Measurements from ENCODE around the gene DTD1.

- TF ChIP-seq CTCF (IDR thresholded peaks at IDR 0.05; ENCODE audit: low read depth, low read length, poor library complexity, severe bottlenecking) = no peak
- no peak for TF ChIP-seq EZH2phosphoT487 (IDR thresholded peaks at IDR 0.05; ENCODE audit: borderline replicate concordance, low read length)
Observed at GRCh38 chr20:18684775-18685174, 96.9 kb downstream of the DTD1 start.

Measured in DOHH2 (cell line).